Muscle layer of duodenum (tissue), 2 donors: ENCODE results near the gene COPE.

ENCODE experiments used
- H3K27ac ChIP-seq: one replicate; pipeline ENCODE4 v1.7.0; 2013; ENCODE audit warnings: mild to moderate bottlenecking, low read length
- H3K27me3 ChIP-seq: one replicate; pipeline ENCODE4 v1.7.0; 2013; ENCODE audit warnings: low read depth, mild to moderate bottlenecking, control low read depth, low read length
- H3K36me3 ChIP-seq, 2 donors: one replicate each; pipeline ENCODE4 v1.7.0; 2013; ENCODE audit warnings: low read length in 2 of 2, control low read depth in 1 of 2, mild to moderate bottlenecking in 1 of 2; ENCODE audit not compliant: insufficient read depth in 2 of 2, control insufficient read depth in 1 of 2
- H3K4me1 ChIP-seq, 2 donors: one replicate each; pipeline ENCODE4 v1.7.0; 2013; ENCODE audit warnings: low read length in 2 of 2, mild to moderate bottlenecking in 2 of 2, control low read depth in 1 of 2, moderate library complexity in 1 of 2; ENCODE audit not compliant: insufficient read depth in 2 of 2, control insufficient read depth in 1 of 2
- H3K4me3 ChIP-seq, 2 donors: one replicate each; pipeline ENCODE4 v1.7.0; 2013; ENCODE audit warnings: low read length in 2 of 2, low read depth in 1 of 2, mild to moderate bottlenecking in 1 of 2
- H3K9me3 ChIP-seq, 2 donors: one replicate each; pipeline ENCODE4 v1.7.0; 2013; ENCODE audit warnings: low read length in 2 of 2, control low read depth in 1 of 2, mild to moderate bottlenecking in 1 of 2; ENCODE audit not compliant: control insufficient read depth in 1 of 2
- donor health status: healthy.

Gene COPE

GRCh38 chr19:18939922-18940768, 21.0 kb upstream of the COPE start:
- peak overlapping the region; percentile 62 to 68 for H3K4me3 ChIP-seq
- no peaks in the 10 kb centered on the region for H3K27me3 ChIP-seq
- no peak overlapping the region for H3K27ac ChIP-seq
- H3K36me3 ChIP-seq = no peaks in the 10 kb centered on the region
- H3K9me3 ChIP-seq = no peaks in the 10 kb centered on the region
- peaks cover 0 to 6% of the 10 kb centered on the region in 2 donors for H3K4me1 ChIP-seq

- H3K36me3 ChIP-seq = peaks cover 0 to 6% of the 10 kb centered on the region in 2 donors
- H3K9me3 ChIP-seq = no peaks in the 10 kb centered on the region
- H3K27ac ChIP-seq = no peak overlapping the region
- H3K4me1 ChIP-seq = peaks cover 0 to 6% of the 10 kb centered on the region in 2 donors
- no peaks in the 10 kb centered on the region for H3K27me3 ChIP-seq
- no peak overlapping the region for H3K4me3 ChIP-seq
Observed at GRCh38 chr19:18939163-18939562, 20.0 kb upstream of the COPE start.

- no peaks in the 10 kb centered on the region for H3K27me3 ChIP-seq
- H3K36me3 ChIP-seq = peaks cover 0 to 24% of the 10 kb centered on the region in 2 donors
- H3K4me3 ChIP-seq = no peak overlapping the region
- no peak overlapping the region for H3K27ac ChIP-seq
- H3K4me1 ChIP-seq = no peaks in the 10 kb centered on the region
- H3K9me3 ChIP-seq = no peaks in the 10 kb centered on the region
Observed at GRCh38 chr19:18933297-18933696, 14.1 kb upstream of the COPE start.

- Histone ChIP-seq H3K36me3 (peaks cover 5 to 34% of the 10 kb centered on the region in 2 donors), H3K4me1 (no peaks in the 10 kb centered on the region), H3K27ac (no peak overlapping the region), H3K9me3 (no peaks in the 10 kb centered on the region), H3K4me3 (peak overlapping the region in 1 of 2 donors; percentile 35), H3K27me3 (no peaks in the 10 kb centered on the region)
Observed at GRCh38 chr19:18932216-18932841, 13.1 kb upstream of the COPE start.

GRCh38 chr19:18931316-18932162, 12.4 kb upstream of the COPE start:
- H3K36me3 ChIP-seq = peaks cover 6 to 38% of the 10 kb centered on the region in 2 donors
- no peaks in the 10 kb centered on the region for H3K4me1 ChIP-seq
- no peak overlapping the region for H3K27ac ChIP-seq
- H3K9me3 ChIP-seq = no peaks in the 10 kb centered on the region
- H3K27me3 ChIP-seq = no peaks in the 10 kb centered on the region
- no peak overlapping the region for H3K4me3 ChIP-seq

- peaks cover 20 to 52% of the 10 kb centered on the region in 2 donors for H3K36me3 ChIP-seq
- H3K27ac ChIP-seq = no peak overlapping the region
- H3K9me3 ChIP-seq = no peaks in the 10 kb centered on the region
- no peaks in the 10 kb centered on the region for H3K4me1 ChIP-seq
- H3K4me3 ChIP-seq = no peak overlapping the region
- no peaks in the 10 kb centered on the region for H3K27me3 ChIP-seq
Observed at GRCh38 chr19:18929311-18929710, 10.1 kb upstream of the COPE start.

- no peaks in the 10 kb centered on the region for H3K27me3 ChIP-seq
- no peaks in the 10 kb centered on the region for H3K9me3 ChIP-seq
- H3K27ac ChIP-seq = no peak overlapping the region
- H3K4me1 ChIP-seq = no peaks in the 10 kb centered on the region
- H3K36me3 ChIP-seq = peaks cover 23 to 57% of the 10 kb centered on the region in 2 donors
- no peak overlapping the region for H3K4me3 ChIP-seq
Observed at GRCh38 chr19:18928018-18928805, 9.0 kb upstream of the COPE start.

GRCh38 chr19:18924684-18925213, 5.6 kb upstream of the COPE start:
- Histone ChIP-seq H3K9me3 (no peaks in the 10 kb centered on the region), H3K36me3 (peaks cover 27 to 76% of the 10 kb centered on the region in 2 donors), H3K4me3 (no peak overlapping the region), H3K27me3 (no peaks in the 10 kb centered on the region), H3K27ac (no peak overlapping the region), H3K4me1 (peaks cover 6 to 17% of the 10 kb centered on the region in 2 donors)

GRCh38 chr19:18922228-18922985, 3.2 kb upstream of the COPE start:
- Histone ChIP-seq H3K9me3 (no peaks in the 10 kb centered on the region), H3K4me1 (peaks cover 6 to 29% of the 10 kb centered on the region in 2 donors), H3K36me3 (peaks cover 23 to 62% of the 10 kb centered on the region in 2 donors), H3K27ac (no peak overlapping the region), H3K27me3 (no peaks in the 10 kb centered on the region), H3K4me3 (no peak overlapping the region)

GRCh38 chr19:18921593-18921992, 2.4 kb upstream of the COPE start:
- Histone ChIP-seq H3K9me3 (no peaks in the 10 kb centered on the region), H3K36me3 (peaks cover 21 to 57% of the 10 kb centered on the region in 2 donors), H3K4me1 (peaks cover 6 to 35% of the 10 kb centered on the region in 2 donors), H3K27me3 (no peaks in the 10 kb centered on the region), H3K4me3 (no peak overlapping the region), H3K27ac (no peak overlapping the region)
